Umbilical cord (tissue), 2 donors: ENCODE results near the gene HEPACAM. TPM values are rescaled to one million over a fixed set of nuclear protein-coding genes. Genes with fewer than 3 reads are reported as not detected.

ENCODE experiments used
- DNase-seq: peaks from one replicate; pipeline ENCODE4 v3.0.0-alpha.2; 2015; ENCODE audit warnings: low spot score
- total RNA-seq: library from RNA; depleted of rRNA; stranded (reverse); fragments of >200 nt; gene quantifications from one replicate; pipeline ENCODE4 v1.2.3, GENCODE V29; 2014; ENCODE audit warnings: low replicate concordance; ENCODE audit not compliant: insufficient read depth

HEPACAM gene
- total RNA-seq, 1 donor from 2014 or later, result 1.9 TPM

DNA sequence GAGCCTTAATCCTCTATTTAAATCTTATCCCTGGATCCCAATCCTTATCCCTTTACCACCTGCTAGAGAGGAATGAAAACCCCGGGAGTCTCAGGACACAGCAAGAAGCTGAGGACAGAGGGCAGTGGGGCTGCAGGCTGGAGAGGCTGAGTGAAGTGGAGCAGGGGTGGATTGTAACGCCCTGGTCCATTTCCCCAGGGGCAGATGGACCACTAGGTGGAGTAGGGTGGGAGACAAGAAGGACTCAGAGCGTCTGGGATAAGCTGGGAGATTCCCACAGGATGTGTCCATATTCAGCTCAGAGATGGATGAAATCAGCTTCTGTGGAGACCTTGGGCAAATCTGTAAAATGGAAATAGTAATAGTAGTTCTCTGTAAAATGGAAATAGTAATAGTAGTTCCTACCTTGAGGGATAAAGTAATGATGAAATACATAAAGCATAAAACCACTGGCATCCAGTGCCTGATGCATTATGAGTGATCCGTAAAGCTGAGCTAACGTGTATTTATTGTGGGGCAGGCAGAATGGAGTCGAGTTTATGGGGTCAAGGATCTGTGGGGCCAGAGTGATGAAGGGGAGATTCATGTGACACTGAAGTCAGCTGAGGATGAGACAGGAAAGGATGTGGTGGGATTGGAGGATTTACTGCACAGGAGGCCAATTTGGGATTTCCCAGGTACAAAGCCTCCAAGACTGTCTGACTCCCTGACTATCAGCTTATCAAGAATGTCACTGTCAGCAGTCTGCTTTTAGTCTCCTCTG lies 36.3 kb downstream of the HEPACAM start:
- DNase-seq, result no peak

DNA sequence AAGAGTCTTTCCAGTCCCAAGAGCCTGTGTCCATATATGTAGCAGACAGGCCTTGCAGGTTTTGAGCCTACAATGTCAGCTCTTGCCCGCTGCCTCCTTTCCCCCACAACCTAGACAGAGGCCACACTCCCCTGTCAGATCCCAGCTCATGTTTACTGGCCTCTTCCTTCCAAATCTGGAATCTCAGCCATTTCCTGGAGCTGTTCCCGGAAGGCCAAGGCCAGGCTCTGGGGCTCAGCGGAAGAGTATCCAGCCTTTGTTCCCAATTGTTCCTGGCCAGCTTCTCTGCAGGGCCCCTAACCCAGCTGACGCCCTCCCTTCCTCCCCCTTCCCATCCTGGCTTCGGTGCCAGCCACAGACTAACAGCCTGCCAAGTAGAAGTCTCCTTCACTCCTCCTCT lies 37.1 kb downstream of the HEPACAM start:
- DNase-seq, result peak; percentile 67

DNA sequence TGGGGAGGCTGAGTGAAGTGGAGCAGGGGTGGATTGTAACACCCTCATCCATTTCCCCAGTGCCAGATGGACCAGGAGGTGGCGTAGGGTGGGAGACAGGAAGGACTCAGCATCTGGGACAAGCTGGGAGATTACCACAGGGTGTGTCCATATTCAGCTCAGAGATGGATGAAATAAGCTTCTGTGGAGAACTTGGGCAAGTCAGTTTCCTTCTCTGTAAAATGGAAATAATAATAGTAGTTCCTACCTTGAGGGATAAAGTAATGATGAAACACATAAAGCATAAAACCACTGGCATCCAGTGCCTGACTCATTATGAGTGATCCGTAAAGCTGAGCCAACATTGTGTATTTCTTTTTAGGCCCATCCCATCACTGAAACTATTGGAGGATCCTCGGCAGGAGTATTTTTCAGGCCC lies 37.6 kb downstream of the HEPACAM start:
- DNase-seq, result no peak

DNA sequence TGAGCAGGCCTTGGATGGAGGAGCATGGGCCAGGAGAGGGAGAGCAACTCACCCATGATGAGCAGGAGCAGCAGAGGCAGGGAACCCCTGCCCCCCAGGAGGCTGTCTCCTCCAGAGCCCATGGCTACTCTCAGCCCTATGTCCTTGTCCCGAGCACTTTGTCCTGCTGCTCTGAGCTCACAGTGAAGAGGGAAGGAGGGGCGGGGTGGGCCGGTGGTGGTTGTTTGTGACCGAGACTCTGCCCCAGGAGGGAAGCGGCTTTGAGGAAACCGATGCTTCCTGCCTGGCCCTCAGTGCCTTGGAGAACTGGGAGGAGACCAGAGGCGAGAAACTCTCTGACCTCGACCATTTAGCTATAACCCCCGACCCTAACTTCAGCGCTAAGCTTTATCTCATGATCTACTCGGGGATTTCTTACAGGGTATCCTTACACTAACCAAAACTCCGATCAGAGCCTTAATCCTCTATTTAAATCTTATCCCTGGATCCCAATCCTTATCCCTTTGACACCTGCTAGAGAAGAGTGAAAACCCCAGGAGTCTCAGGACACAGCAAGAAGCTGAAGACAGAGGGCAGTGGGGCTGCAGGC lies 38.1 kb downstream of the HEPACAM start, which contains the start of gene ROBO4:
Gene ROBO4 (minus strand): TSS at position 192 of the 589 bp plus-strand sequence. CDS start 70 bp downstream, at position 122.
- no peak for DNase-seq

DNA sequence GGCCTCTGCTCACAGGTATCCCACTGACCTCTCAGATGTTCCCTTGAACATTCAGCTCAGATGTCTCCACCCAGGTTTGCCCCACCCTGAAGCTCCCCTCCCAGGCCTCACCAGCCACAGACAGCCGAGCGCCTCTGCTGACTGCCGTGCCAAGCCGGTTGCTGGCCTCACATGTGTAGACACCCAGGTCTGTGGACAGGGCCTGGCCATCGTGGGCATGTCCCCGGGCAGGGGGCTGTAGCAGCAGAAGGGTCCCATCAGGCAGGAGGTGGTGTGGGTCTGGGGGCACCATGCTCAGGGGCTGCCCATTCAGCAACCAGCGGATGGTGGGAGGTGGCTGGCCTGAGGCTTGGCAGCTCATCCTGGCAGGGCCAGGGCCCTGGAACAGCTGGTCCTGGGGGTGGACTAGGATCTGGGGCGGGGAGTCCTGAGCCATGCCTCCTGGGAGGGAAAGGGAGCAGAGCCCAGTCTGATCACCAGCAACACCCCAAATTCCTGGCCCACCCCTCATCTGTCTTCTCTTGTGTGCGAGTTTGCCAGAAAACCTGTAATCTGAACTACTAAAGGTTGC lies 38.9 kb downstream of the HEPACAM start:
- no peak for DNase-seq

DNA sequence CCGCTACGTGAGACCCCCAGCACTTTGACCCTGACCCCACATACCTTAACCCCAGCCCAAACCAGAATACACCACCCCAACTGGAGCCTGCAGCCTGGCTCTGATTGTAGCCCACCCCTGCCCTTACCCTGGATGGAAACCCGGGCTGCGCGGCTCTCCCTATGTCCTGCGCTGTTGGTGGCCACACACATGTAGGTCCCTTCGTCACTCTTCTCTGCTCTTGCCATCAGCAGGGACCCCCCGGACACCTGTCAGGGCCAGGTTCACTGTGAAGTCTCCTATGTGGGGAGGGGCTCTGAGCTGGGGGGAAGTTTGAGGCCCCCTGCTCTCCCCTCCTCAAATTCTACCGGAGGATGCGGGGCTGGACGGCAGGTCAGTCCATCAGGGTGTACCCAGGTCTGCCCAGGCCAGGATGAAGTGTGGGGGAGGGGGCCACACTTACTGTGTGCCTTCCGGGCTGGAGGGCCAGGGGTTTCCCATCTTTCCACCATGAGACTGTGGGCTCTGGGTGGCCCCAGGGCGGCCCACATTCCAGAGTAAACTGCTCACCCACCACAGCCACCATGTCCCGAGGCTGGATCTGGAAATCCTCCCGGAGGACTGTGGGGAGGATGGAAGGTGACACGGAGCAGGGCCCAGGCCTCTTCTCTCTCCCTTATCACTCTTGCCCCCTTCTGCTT lies 39.6 kb downstream of the HEPACAM start:
- DNase-seq, result no peak

DNA sequence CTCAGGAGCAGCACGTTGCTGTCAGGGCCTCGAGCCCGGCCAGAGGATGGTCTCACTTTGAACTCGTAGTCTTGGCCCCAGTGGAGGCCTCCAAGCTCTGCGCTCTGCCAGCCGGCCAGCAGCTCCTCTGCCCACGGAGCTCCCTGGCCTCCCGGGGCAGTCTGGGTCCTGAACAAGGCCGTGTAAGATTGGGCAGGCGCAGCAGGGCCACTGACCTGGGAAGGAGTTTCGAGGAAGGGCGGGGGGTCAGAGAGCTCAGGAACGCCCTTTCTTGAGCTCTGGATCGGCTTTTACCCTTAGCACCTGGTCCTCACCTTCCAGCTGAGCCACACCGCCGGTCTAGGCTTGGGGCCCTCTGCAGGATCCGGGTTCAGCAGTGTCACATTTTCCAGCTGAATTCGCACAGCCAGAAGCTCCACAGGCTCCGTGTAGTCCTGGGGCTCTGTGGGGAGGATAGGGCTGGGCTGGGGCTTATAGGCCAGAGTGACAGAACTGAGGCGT lies 40.3 kb downstream of the HEPACAM start:
- DNase-seq, result no peak

DNA sequence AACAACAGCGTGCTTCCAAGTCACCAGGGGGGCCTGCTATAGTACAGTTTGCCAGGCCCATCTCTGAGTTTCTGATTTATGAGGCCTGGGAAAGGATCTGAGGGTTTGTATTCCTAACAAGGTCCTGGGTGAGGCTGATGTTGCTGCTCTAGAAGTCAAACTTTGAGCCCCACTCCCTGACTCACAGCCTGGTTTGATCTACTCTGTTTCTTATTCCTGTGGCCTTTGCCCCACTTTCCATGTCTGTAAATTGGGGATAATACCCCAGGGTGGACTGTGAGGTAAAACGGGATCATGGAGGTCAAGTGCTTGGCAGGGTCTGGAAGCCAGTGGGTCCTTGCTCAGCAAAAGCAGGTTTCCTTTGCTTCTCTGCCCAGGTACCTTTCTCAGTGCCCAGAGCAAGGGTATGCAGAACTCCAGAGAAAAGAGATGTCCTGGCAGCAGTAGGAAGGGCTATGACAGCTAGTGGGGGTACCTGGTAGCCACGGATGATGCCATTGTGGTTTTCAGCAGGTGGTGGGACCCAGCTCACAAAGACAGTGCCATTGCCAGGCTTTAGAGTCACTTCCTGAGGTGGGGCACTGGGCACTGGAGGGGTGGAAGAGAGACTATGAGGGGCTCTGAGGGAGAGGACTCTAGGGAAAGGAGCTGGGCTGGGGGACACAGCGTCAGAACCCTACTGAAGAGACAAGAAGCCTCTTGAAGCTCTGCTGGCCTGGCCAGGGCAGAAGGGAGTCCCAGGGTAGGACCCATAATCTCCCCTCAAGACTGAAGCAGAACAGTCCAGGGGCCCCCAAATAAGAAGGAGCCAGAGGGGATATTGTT lies 41.0 kb downstream of the HEPACAM start:
- no peak for DNase-seq

DNA sequence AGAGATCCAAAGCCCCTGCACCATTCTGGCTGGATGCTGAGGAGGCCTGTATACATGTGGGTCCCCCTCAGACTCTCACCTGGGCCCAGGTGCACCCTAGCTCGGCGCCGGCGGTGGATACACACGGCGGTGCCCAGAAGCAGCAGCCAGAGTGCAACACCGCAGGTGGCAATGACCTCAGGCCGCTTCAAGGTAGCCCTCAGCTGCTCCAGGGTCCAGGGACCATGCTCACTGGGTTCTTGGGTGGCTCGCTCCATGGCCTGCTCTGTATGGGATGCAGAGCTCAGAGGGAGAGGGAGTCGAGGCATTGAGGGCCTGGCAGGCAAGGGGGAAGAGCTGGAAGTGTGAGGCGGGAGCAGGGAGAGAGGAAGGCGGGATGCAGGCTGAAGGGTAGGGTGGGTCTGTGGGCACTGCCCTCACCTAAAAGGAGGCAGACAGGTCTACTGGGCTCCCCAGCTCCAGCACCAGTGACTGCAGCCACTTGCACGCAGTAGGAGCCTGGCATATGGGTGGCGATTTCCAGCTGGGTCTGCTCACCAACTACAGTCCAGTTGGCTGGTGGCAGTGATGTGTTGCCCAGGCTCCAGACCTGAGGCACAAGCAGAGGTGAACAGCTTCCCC lies 42.0 kb downstream of the HEPACAM start:
- DNase-seq, result no peak

DNA sequence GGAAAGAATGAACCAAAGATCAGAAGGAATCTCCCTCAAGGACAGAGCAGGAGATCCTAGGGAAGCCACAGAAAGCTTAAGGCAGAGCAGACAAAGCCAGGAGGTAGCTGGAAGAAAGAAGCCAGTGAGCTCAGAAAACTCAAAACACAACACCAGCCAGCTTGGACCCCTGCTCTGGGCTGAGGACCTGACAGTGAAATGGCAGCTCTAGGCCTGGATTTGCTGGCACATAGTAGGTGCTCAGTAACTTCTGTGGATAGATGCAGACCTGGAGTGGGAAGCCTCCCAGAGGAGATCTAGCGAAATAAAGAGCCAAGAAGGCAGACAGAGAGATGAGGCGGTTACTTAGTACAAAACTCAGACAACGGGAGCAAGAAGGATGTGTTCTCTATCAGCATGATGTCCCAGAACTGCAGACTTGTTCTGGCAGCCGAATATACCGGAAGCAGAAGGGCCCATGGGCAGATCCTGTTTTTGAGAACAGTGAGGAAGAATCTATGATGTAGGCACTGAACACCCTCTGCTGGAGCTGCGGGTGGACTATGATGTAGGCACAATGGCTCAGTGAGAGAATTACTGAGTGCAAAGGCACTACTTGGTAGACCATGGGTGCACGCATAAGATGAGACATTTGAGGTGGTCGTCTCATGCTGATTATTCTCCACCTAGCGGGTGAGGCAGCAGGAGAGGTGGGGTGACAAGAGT lies 42.9 kb downstream of the HEPACAM start:
- no peak for DNase-seq

DNA sequence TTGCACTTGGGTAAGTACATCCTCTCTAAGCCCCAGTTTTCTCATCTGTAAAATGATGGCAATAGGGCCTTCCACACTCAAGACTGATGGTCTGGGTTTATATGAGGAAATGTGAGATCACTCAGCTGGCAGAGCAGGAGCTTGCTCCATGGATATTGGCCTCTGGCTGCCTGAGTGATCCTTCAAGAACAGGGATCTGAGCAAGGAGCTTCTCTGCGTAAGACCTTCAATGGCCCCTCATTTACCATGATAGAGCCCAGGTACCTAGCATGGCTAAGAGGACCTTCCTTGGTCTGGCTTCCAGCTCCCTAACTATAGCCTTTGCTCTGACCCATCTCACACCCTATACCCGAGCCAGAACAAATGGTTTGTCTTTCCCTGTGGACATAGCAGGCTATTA lies 43.7 kb downstream of the HEPACAM start:
- no peak for DNase-seq

DNA sequence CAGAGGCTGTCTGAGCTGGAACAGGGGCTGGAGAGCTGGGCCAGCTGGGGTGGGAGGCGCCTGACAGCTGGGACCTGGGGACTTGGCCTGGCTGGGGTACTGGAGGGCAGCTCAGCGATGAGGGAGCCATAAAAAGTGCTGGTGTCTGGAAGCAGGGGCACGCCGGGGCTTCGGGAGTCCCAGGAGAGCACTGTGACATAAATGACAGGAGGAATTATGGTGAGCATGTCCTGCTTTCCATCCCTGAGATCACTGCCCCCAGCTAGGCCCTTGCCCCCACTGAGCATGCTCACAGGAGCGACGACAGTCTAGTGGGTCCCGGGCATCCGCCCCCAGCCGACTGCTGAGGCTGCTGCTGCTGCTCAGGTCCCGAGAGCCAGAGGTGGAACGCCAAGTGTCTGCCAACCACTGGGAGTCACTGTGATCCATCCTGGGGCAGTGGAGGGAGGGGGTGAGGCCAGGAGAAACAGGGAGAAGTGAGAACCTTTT lies 44.4 kb downstream of the HEPACAM start:
- DNase-seq, result no peak

DNA sequence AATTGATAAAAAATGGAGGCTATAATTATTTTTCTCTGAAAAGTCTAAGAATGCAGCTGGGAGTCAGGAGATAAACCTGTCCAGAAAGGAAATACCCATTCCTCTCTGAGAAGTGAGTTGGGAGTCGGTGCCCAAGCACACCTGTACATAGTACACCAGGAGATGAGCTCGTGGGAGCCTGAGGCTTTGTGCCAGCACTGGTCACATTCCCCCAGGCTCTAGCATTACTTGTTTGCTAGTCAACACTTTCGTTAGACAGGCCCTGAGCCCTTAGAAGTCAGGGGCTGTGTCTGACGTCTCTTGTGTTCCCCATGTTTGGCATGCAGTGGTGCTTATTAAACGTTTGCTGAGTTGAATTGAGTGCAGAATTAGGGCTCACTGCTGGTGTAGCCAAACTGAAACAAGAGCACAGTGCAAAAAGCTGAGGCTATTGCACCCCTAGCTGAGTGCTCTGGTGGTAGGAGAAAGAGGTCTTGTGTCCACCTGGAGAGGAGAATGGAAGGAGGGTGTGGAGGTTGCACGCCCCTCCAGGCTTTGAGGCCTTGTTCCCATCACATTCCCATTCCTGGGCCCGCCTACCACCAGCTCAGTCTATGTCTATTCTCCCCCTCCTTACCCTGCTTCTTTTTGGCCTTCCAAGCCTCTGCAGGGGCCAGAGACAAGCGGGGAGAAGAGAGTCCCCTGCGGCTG lies 45.0 kb downstream of the HEPACAM start:
- no peak for DNase-seq

DNA sequence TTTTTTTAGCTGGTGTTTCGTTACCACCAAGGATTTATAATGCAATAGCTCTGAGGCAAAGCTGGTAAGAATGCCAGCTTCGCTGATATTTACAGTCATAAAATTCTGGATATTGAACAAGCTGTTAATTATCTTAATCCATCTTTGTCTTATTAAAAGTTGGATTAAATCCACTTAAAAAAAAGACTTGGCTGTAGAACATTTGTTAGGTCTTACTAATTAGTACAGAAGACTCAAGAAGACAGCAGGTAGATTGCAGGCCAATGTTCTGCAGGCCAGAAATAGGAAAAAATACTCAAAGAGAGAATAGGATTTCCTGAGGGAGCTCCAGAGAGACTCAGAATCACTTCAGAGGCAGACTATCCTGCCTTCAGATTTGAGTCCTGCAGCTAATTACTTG lies 45.7 kb downstream of the HEPACAM start:
- no peak for DNase-seq

DNA sequence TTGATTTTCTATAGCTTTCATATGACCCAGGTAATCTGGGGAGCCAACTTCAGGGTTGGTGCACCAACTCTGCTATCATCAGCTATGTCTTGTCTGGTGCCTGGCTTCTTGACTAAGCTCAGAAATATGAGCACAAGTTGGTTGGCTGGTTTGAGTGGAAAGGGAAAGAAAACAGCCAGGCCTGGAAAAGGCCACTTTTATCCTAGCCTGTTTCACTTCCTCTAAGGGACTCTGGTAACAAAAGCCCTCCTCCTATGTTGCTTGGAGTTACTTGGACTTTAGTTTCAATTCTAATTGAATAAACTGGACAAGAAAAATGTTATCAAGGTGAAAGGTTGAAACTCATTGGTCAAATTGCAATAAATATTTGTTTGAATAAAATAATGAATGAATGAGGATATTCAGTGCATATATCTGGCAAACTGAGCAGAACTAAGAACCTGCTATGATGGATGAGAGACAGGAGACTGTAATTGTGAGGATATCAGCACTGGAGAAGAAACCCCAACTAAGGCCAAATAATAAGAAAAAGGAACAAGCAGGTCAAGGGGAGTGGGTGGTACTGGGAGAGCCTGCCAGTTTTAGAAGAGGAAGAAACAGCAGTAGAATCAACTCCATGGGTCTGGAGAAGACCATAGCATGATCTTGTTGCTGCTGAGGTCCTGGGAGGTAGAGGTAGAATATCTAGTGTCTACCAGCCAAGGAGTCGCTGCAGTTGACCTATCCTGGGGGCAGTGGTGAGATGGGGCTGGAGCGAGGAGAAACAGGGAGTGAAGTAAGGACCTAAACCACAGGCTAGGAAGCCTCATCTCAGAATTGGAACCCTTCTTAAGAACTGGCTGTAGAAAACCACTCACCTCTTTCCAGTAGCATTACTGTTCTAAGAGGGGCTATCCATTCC lies 46.4 kb downstream of the HEPACAM start:
- DNase-seq, result no peak

DNA sequence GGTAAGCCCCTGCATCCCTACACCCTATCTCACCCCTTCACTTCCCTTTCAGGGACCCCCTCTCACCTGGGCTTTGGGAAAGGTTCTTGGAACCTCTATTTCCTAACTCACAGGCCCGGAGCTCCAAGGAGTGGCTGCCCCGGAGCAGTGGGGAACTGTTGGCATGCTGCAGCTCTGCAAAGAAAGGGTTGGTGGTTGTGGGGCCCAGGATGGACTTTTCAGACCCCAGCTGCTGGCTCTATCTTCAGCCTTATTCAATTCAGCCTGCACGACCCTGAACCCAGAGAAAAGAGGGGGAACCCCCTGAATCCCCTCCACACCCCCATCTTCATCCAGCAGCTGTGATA lies 48.2 kb downstream of the HEPACAM start:
- no peak for DNase-seq

DNA sequence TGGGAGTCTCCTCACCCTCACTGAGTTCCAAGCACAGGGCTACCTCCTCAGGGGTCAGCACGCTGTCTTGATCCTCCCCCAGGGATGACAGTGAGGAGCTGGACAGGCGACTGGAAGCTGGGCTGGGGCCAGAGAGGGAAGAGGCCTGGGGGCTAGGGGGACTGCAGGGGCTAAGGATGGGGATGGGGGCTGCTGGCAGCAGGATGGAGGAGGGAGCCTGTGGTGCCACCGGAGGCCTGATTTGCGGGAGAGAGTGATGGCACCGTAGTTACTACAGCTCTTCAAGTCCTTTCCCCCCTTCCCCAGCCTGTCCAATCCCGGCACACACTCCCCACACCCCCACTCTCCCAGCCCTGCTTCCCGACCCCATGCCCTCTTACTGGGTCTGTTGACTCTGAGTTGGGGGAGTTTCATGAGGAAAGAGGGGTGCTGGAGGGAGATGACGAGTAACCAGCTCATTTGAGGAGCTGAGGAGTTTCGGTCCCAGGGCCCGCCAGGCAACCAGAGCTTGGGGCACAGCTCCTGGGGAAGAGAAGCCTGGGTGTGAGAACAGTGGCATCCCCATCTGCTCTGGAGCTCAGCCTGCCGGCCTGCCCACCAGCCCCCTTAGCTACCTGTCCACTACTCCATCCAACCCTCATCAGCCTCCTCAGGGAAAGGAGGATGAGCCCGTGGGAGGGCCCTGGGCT lies 48.7 kb downstream of the HEPACAM start:
- DNase-seq, result no peak

DNA sequence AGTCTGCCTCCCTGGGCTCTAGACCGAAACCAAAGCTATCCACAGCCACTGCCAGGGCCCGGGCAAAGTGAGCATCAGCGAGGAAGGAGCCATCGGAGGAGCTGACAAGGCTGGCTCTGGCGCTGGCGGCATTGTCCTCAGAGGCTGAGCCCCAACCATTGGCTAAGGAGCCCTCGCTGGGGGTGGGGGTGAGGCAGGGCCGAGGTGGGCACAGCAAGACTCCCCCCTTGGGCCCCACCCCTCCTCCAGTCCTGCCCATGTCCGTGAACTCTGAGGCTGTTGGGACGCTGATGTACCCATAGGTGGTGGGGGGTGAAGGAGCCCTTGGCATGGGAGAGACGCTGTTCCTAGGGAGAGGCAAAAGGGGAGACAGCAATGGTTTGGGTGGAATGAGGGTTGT lies 49.4 kb downstream of the HEPACAM start:
- no peak for DNase-seq
